Lung microvascular endothelial cell (primary cell): ENCODE results near the gene BBOF1. TPM values are rescaled to one million over a fixed set of nuclear protein-coding genes. Genes with fewer than 3 reads are reported as not detected.

Experiments used
- DNase-seq, 2 donors: peaks; one replicate each; pipeline versions ENCODE4 v3.0.0 to v3.0.0-alpha.2; 2010; ENCODE audit warnings: low read depth in 2 of 2
- total RNA-seq: library from RNA; depleted of rRNA; stranded (reverse); fragments of >200 nt; gene quantifications from 2 replicates; pipeline ENCODE4 v1.2.1, GENCODE V29; 2014

BBOF1 gene
- total RNA-seq, 1 donor from 2014 or later: 0.40 TPM

- no peak for DNase-seq
These were observed 70.3 kb downstream of the BBOF1 start for GRCh38 chr14:74089251-74090020.

GRCh38 chr14:74105381-74105780 lies 86.2 kb downstream of the BBOF1 start:
- DNase-seq: no peak

- no peak for DNase-seq
These were observed 90.2 kb downstream of the BBOF1 start for GRCh38 chr14:74109369-74109768.

GRCh38 chr14:74111395-74112216 lies 92.5 kb downstream of the BBOF1 start:
- peak; percentile 69 to 76 for DNase-seq

Other genes starting within 250 kb of the BBOF1 start
- gene PTGR2, start 167.5 kb upstream of the BBOF1 start, total RNA-seq: 1.3 and 1.8 TPM in 2 replicates
- 42.9 and 52.4 TPM in 2 replicates for gene ZNF410, start 132.5 kb upstream of the BBOF1 start, total RNA-seq
- gene FAM161B, start 69.3 kb upstream of the BBOF1 start, total RNA-seq: 1.7 and 2.8 TPM in 2 replicates
- gene COQ6, start 69.0 kb upstream of the BBOF1 start, total RNA-seq: 12.4 and 16.5 TPM in 2 replicates
- gene ENTPD5, start 61 bp upstream of the BBOF1 start, total RNA-seq: 5.0 and 6.3 TPM in 2 replicates
- gene ALDH6A1, start 65.1 kb downstream of the BBOF1 start, total RNA-seq: 9.8 and 17.9 TPM in 2 replicates
- 6.5 and 10.3 TPM in 2 replicates for gene LIN52, start 65.6 kb downstream of the BBOF1 start, total RNA-seq
- gene VSX2, start 220.1 kb downstream of the BBOF1 start, total RNA-seq: not detected in 2 replicates